ENCODE measurements around the gene OR10V1. TPM values are rescaled to one million over a fixed set of nuclear protein-coding genes. Genes with fewer than 3 reads are reported as not detected.
"Not testable (repeated sequence)": the region's sequence is repeated elsewhere in the genome, so short reads cannot be mapped to it uniquely, and the experiment has no call there.

The OR10V1 gene
- total RNA-seq, 1 experiment from 2014 or later, result not detected

DNA sequence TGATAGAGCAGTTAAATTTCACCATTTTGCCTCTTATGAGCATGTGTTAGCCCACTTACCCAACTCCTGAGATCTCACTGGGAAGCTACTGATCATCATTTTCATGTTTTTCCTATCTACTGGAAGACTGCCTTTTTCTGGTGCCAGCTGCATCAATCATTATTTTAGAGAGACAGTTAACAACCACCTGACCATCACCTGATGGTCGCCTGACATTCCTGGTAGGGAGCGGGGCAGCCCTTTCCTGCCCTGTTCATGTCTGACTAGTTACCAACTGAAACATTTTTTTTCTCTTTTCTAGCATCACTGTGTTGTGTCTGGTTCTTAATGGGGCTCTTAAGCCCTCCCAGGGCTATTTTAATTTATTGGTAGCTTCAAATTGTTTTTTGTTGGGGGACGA is 24.6 kb downstream of the OR10V1 start:
- TF ChIP-seq, protein P1, sequence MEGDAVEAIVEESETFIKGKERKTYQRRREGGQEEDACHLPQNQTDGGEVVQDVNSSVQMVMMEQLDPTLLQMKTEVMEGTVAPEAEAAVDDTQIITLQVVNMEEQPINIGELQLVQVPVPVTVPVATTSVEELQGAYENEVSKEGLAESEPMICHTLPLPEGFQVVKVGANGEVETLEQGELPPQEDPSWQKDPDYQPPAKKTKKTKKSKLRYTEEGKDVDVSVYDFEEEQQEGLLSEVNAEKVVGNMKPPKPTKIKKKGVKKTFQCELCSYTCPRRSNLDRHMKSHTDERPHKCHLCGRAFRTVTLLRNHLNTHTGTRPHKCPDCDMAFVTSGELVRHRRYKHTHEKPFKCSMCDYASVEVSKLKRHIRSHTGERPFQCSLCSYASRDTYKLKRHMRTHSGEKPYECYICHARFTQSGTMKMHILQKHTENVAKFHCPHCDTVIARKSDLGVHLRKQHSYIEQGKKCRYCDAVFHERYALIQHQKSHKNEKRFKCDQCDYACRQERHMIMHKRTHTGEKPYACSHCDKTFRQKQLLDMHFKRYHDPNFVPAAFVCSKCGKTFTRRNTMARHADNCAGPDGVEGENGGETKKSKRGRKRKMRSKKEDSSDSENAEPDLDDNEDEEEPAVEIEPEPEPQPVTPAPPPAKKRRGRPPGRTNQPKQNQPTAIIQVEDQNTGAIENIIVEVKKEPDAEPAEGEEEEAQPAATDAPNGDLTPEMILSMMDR (IDR thresholded peaks at IDR 0.05; ENCODE audit: insufficient read depth in 1 of 2, low read depth in 1 of 2, low read length in 1 of 2, severe bottlenecking in 1 of 2, unreplicated experiment in 1 of 2), result no peak
- no peaks in the 10 kb centered on the region for H3K36me3 ChIP-seq (ENCODE audit: control insufficient read depth, insufficient read depth, low read length)
- H3K27me3 ChIP-seq (replicated peaks; ENCODE audit: control insufficient read depth, insufficient read depth, low read length), result no peaks in the 10 kb centered on the region
- peaks cover 23% of the 10 kb centered on the region for H3K9me3 ChIP-seq
- peaks cover 4% of the 10 kb centered on the region; the same call in 1 of the 2 replicates for H3K4me1 ChIP-seq
- intact Hi-C loops (cut with micrococcal nuclease; ENCODE audit: unreplicated experiment), result no loop called here
- DNase-seq, result no peak
- no TSS peak for BruUV-seq (replicated peaks)
- no peak overlapping the region for H3K4me3 ChIP-seq (ENCODE audit: low read depth, low read length)
- Mint-ChIP-seq H3K27ac (ENCODE audit: unreplicated experiment) (no peak overlapping the region), H3K36me3 (ENCODE audit: insufficient read depth, unreplicated experiment) (no peaks in the 10 kb centered on the region), H3K27me3 (ENCODE audit: insufficient read depth, unreplicated experiment) (no peaks in the 10 kb centered on the region), H3K4me3 (ENCODE audit: unreplicated experiment) (no peak overlapping the region), H3K4me1 (ENCODE audit: low read depth, unreplicated experiment) (no peaks in the 10 kb centered on the region), H3K9me3 (ENCODE audit: unreplicated experiment) (peaks cover 36% of the 10 kb centered on the region)
- POLR2A ChIA-PET, result no interaction called here
- CTCF ChIA-PET, result no interaction called here

DNA sequence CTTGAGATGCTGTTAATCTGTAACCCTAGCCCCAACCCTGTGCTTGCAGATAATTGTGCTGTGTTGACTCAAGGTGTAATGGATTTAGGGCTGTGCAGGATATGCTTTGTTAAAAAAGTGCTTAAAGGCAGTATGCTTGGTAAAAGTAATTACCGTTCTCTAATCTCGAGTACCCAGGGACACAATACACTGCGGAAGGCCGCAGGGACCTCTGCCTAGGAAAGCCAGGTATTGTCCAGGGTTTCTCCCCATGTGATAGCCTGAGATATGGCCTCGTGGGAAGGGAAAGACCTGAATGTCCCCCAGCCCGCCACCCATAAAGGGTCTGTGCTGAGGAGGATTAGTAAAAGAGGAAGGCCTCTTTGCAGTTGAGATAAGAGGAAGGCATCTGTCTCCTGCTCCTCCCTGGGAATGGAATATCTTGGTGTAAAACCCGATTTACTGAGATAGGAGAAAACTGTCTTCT is 32.4 kb downstream of the OR10V1 start:
- H3K27me3 ChIP-seq (replicated peaks; ENCODE audit: control insufficient read depth, insufficient read depth, low read length); H3K9me3 ChIP-seq; H3K36me3 Mint-ChIP-seq (ENCODE audit: insufficient read depth, unreplicated experiment); BruUV-seq (replicated peaks); H3K4me3 ChIP-seq (ENCODE audit: low read depth, low read length); H3K36me3 ChIP-seq (ENCODE audit: control insufficient read depth, insufficient read depth, low read length); POLR2A ChIA-PET; H3K27me3 Mint-ChIP-seq (ENCODE audit: insufficient read depth, unreplicated experiment); H3K9me3 Mint-ChIP-seq (ENCODE audit: unreplicated experiment): not testable (repeated sequence)
- CTCF ChIA-PET, result interaction anchor here (1.8 kb wide), 1 partner anchor 12 kb away, joined by 28 read pairs; the partner anchor contains the start of gene PATL1
- peak; percentile 71 to 81 for DNase-seq
- Mint-ChIP-seq H3K27ac (ENCODE audit: unreplicated experiment) (peak overlapping the region; percentile 7), H3K4me3 (ENCODE audit: unreplicated experiment) (peak overlapping the region; percentile 51), H3K4me1 (ENCODE audit: low read depth, unreplicated experiment) (peaks cover 29% of the 10 kb centered on the region)
- peaks cover 30% of the 10 kb centered on the region for H3K4me1 ChIP-seq
- intact Hi-C loops (cut with micrococcal nuclease; ENCODE audit: unreplicated experiment), result loop anchor here (1.0 to 5.0 kb wide), 7 partner anchors 26 to 510 kb away; no protein-coding TSS in a partner anchor

- peak overlapping the region; percentile 51 for H3K4me3 Mint-ChIP-seq (ENCODE audit: unreplicated experiment)
- no peaks in the 10 kb centered on the region for H3K27me3 ChIP-seq (replicated peaks; ENCODE audit: control insufficient read depth, insufficient read depth, low read length)
- H3K36me3 ChIP-seq (ENCODE audit: control insufficient read depth, insufficient read depth, low read length), result no peaks in the 10 kb centered on the region
- TSS peak; percentile 72 for BruUV-seq (replicated peaks)
- TF ChIP-seq, protein P1 (IDR thresholded peaks at IDR 0.05; ENCODE audit: insufficient read depth in 1 of 2, low read depth in 1 of 2, low read length in 1 of 2, severe bottlenecking in 1 of 2, unreplicated experiment in 1 of 2), result peak; percentile 86 to 88
- H3K27ac Mint-ChIP-seq (ENCODE audit: unreplicated experiment), result peak overlapping the region; percentile 7
- H3K4me1 ChIP-seq, result peaks cover 34% of the 10 kb centered on the region
- H3K27me3 Mint-ChIP-seq (ENCODE audit: insufficient read depth, unreplicated experiment), result no peaks in the 10 kb centered on the region
- DNase-seq, result peak; percentile 88 to 90
- intact Hi-C loops (cut with micrococcal nuclease; ENCODE audit: unreplicated experiment), result loop anchor here (1.0 to 5.0 kb wide), 11 partner anchors 11 to 510 kb away; partner anchors contain the start of genes OSBP and PATL1
- peaks cover 10% of the 10 kb centered on the region for H3K9me3 Mint-ChIP-seq (ENCODE audit: unreplicated experiment)
- no peaks in the 10 kb centered on the region for H3K36me3 Mint-ChIP-seq (ENCODE audit: insufficient read depth, unreplicated experiment)
- ChIA-PET CTCF (interaction anchor here (0.5 to 1.8 kb wide), 7 partner anchors 11 to 143 kb away, joined by 3 to 28 read pairs (median 3); partner anchors contain the start of gene PATL1), POLR2A (interaction anchor here (1.0 kb wide), 1 partner anchor 11 kb away, joined by 12 read pairs; the partner anchor contains the start of gene PATL1)
- H3K9me3 ChIP-seq, result 0 out of 2 replicates have a peak, but pooled peaks cover 5% of the 10 kb centered on the region
- peaks cover 29% of the 10 kb centered on the region for H3K4me1 Mint-ChIP-seq (ENCODE audit: low read depth, unreplicated experiment)
- no peak overlapping the region for H3K4me3 ChIP-seq (ENCODE audit: low read depth, low read length)
Observed at GRCh38 chr11:59680287-59681154, 33.1 kb downstream of the OR10V1 start.
